K562 (cell line): ENCODE measurements around the gene SMIM10L2A. TPM values are rescaled to one million over a fixed set of nuclear protein-coding genes. Genes with fewer than 3 reads are reported as not detected.

Source experiments
- ATAC-seq: fragments of 200-7000 bp; cut with Tn5 transposase; 3 replicates; pipeline ENCODE4 v1.9.1; 2020; ENCODE audit warnings: moderate library complexity
- BruUV-seq: library from RNA; stranded (reverse); fragments of 400-500 nt; replicated peaks from 2 replicates; lab custom pipeline; 2021; lab: Mats Ljungman, UMichigan
- CTCF ChIA-PET: fragments of 300-600 bp; formaldehyde crosslinking; extraction: SDS; loops from one replicate; lab custom pipeline; 2021; ENCODE audit warnings: low intra/inter-chr PET ratio; lab: Yijun Ruan, JAX
- POLR2A ChIA-PET: fragments of 300-600, 350-650 bp; sonication (Branson Sonifier 250); formaldehyde crosslinking; extraction: SDS; loops from one replicate; lab custom pipeline; 2021; ENCODE audit warnings: antibody characterized with exemption, inconsistent platforms; lab: Yijun Ruan, JAX
- DNase-seq, 4 experiments: peaks; one replicate each; pipeline versions ENCODE4 v3.0.0 to v3.0.0-alpha.2; 2011 to 2018; ENCODE audit warnings: low spot score in 3 of 4, mixed read lengths in 3 of 4; ENCODE audit errors: extremely low read depth in 1 of 4
- FAIRE-seq: peaks from 2 replicates; lab custom pipeline; 2011; peaks lifted over from hg19 to GRCh38; lab: Jason Lieb, UNC
- H2AFZ ChIP-seq: 2 replicates; pipeline ENCODE4 v1.6.0; 2011; ENCODE audit warnings: low read depth, low read length, control low read depth, inconsistent platforms
- H3K27ac ChIP-seq: fragments of 200-600 bp; 3 replicates; pipeline ENCODE4 v1.8.0; 2011; ENCODE audit warnings: low read depth, mild to moderate bottlenecking, control low read depth, inconsistent platforms, low read length, moderate library complexity, mixed read lengths; ENCODE audit errors: extremely low read depth
- H3K27me3 ChIP-seq, 2 experiments: fragments of 300-600 bp in 1 of 2; 2 replicates in 1 of 2; 3 replicates in 1 of 2; pipeline versions ENCODE4 v1.6.0 to v1.8.0; 2011; ENCODE audit warnings: inconsistent platforms in 2 of 2, low read length in 2 of 2, mild to moderate bottlenecking in 1 of 2, mixed read lengths in 1 of 2, moderate library complexity in 1 of 2; ENCODE audit not compliant: control insufficient read depth in 2 of 2, insufficient read depth in 2 of 2
- H3K36me3 ChIP-seq: fragments of 300-600 bp; 3 replicates; pipeline ENCODE4 v1.8.0; 2011; ENCODE audit warnings: mild to moderate bottlenecking, low read length, inconsistent platforms; ENCODE audit not compliant: control insufficient read depth, insufficient read depth
- H3K4me1 ChIP-seq, 2 experiments: fragments of 200-600 bp in 1 of 2; replicated peaks in 1 of 2; 2 replicates in 1 of 2; 3 replicates in 1 of 2; pipeline versions ENCODE4 v1.5.1 to v1.8.0; 2011; ENCODE audit warnings: inconsistent platforms in 2 of 2, low read length in 2 of 2, mild to moderate bottlenecking in 1 of 2, mixed read lengths in 1 of 2, moderate library complexity in 1 of 2; ENCODE audit not compliant: control insufficient read depth in 2 of 2, insufficient read depth in 2 of 2
- H3K4me2 ChIP-seq: 2 replicates; pipeline ENCODE4 v1.6.1; 2011; ENCODE audit warnings: low read length, control low read depth, inconsistent platforms, mixed read lengths; ENCODE audit not compliant: insufficient read depth
- H3K4me3 ChIP-seq: fragments of 200-600 bp; sonication (generic), shearing (Covaris generic); 2 replicates; pipeline ENCODE4 v1.5.1; 2016; ENCODE audit warnings: control low read depth, inconsistent platforms
- H3K79me2 ChIP-seq: fragments of 200-600 bp; 3 replicates; pipeline ENCODE4 v1.8.0; 2011; ENCODE audit warnings: low read length, inconsistent platforms; ENCODE audit not compliant: control insufficient read depth, insufficient read depth
- H3K9ac ChIP-seq, 2 experiments: 2 replicates each; pipeline versions ENCODE4 v1.6.0 to v1.6.1; 2011; ENCODE audit warnings: low read depth in 2 of 2, low read length in 2 of 2, control low read depth in 1 of 2, inconsistent platforms in 1 of 2, mild to moderate bottlenecking in 1 of 2, mixed read lengths in 1 of 2; ENCODE audit not compliant: insufficient read depth in 1 of 2
- H3K9me1 ChIP-seq: one replicate; pipeline ENCODE4 v1.6.0; 2011; ENCODE audit warnings: inconsistent platforms, mild to moderate bottlenecking, low read length, moderate library complexity; ENCODE audit not compliant: control insufficient read depth, insufficient read depth
- H3K9me3 ChIP-seq: replicated peaks from 2 replicates; pipeline ENCODE4 v1.5.1; 2011; ENCODE audit warnings: low read depth, low read length, inconsistent platforms; ENCODE audit not compliant: control insufficient read depth, insufficient read depth
- H4K20me1 ChIP-seq: replicated peaks from 2 replicates; pipeline ENCODE4 v1.6.1; 2011; ENCODE audit warnings: low read length, inconsistent platforms, mixed read lengths; ENCODE audit not compliant: control insufficient read depth, insufficient read depth
- ATF3 ChIP-seq, 2 experiments: fragments of 450-650 bp in 1 of 2; sonication (generic) in 1 of 2; formaldehyde crosslinking in 1 of 2; IDR thresholded peaks in 1 of 2; conservative IDR thresholded peaks in 1 of 2; 2 replicates each; pipeline versions ENCODE4 v1.6.1 to v1.8.1; 2016 to 2023; ENCODE audit warnings: mild to moderate bottlenecking in 2 of 2, moderate library complexity in 2 of 2, inconsistent platforms in 1 of 2, missing genetic modification reagents in 1 of 2
- BCL6 ChIP-seq: fragments of 250-450 bp; sonication (Bioruptor Pico); IDR thresholded peaks from 2 replicates; pipeline ENCODE4 v1.4.0; 2020
- FOXP1 ChIP-seq: sonication (generic); formaldehyde crosslinking; IDR thresholded peaks from 2 replicates; pipeline ENCODE4 v1.8.0; 2022; ENCODE audit warnings: mild to moderate bottlenecking, missing genetic modification reagents
- MLX ChIP-seq, 2 experiments: fragments of 450-650 bp in 1 of 2; sonication (generic) in 1 of 2; formaldehyde crosslinking; conservative IDR thresholded peaks; 2 replicates each; pipeline versions ENCODE4 v1.4.0 to v1.8.1; 2020 to 2022; ENCODE audit warnings: mild to moderate bottlenecking in 1 of 2, missing genetic modification reagents in 1 of 2
- POLR2B ChIP-seq: fragments of 450-650 bp; IDR thresholded peaks from 2 replicates; pipeline ENCODE4 v1.6.1; 2018; ENCODE audit warnings: low read depth; ENCODE audit not compliant: partially characterized antibody
- SAP30 ChIP-seq: fragments of 200-600 bp; sonication (generic); IDR thresholded peaks from 2 replicates; pipeline ENCODE4 v1.6.1; 2012; ENCODE audit warnings: borderline replicate concordance, low read depth, mild to moderate bottlenecking, moderate library complexity, low read length, control low read depth, inconsistent platforms; ENCODE audit not compliant: insufficient read depth, poor library complexity, severe bottlenecking
- WGBS: fragments of 100-300 bp; shearing (Covaris generic); methylation state at CpG from one replicate; pipeline ENCODE4 v1.1.6; 2016; ENCODE audit warnings: low coverage, mixed read lengths; ENCODE audit not compliant: insufficient coverage; ENCODE audit errors: missing lambda C conversion rate; 5-methylcytosine and 5-hydroxymethylcytosine counted together
- in situ Hi-C: fragments of 300-500 bp; cut with MboI; formaldehyde crosslinking; loops from 4 replicates; pipeline ENCODE4 v1.15.0; 2018; ENCODE audit warnings: inconsistent platforms, mixed read lengths
- intact Hi-C: fragments of 100-400 bp; cut with micrococcal nuclease; formaldehyde crosslinking; loops from 2 replicates; pipeline ENCODE4 v1.14.2; 2022
- polyA plus RNA-seq, 8 experiments: library from polyadenylated mRNA; depleted of rRNA in 4 of 8; stranded (reverse) in 5 of 8; unstranded in 3 of 8; fragments of >200 nt; fragmentation: Nextera tagmentation in 2 of 8; fragmentation: Illumina TruSeq in 1 of 8; extraction: Ambion mirVana in 2 of 8; extraction: Trizol in 1 of 8; gene quantifications; 2 replicates each; pipeline versions ENCODE4 v1.2.1 to v1.2.3, GENCODE V29; 2011 to 2014; ENCODE audit warnings: inconsistent platforms in 1 of 8, missing spikeins in 1 of 8
- total RNA-seq, 7 experiments: library from RNA; depleted of rRNA in 6 of 7; stranded (reverse); fragments of >200 nt in 6 of 7; fragmentation: Illumina TruSeq in 2 of 7; extraction: Trizol in 2 of 7; gene quantifications; 2 replicates each; pipeline versions ENCODE4 v1.2.1 to v1.2.3, GENCODE V29; 2011 to 2021; ENCODE audit warnings: low replicate concordance in 1 of 7

SMIM10L2A gene
- total and polyA plus RNA-seq, 9 of the 15 experiments (the other 6 are each of a cell fraction or from before 2014, with no cell fraction given) = 0.03 to 0.14 (median 0.09) TPM; not detected in 2

DNA sequence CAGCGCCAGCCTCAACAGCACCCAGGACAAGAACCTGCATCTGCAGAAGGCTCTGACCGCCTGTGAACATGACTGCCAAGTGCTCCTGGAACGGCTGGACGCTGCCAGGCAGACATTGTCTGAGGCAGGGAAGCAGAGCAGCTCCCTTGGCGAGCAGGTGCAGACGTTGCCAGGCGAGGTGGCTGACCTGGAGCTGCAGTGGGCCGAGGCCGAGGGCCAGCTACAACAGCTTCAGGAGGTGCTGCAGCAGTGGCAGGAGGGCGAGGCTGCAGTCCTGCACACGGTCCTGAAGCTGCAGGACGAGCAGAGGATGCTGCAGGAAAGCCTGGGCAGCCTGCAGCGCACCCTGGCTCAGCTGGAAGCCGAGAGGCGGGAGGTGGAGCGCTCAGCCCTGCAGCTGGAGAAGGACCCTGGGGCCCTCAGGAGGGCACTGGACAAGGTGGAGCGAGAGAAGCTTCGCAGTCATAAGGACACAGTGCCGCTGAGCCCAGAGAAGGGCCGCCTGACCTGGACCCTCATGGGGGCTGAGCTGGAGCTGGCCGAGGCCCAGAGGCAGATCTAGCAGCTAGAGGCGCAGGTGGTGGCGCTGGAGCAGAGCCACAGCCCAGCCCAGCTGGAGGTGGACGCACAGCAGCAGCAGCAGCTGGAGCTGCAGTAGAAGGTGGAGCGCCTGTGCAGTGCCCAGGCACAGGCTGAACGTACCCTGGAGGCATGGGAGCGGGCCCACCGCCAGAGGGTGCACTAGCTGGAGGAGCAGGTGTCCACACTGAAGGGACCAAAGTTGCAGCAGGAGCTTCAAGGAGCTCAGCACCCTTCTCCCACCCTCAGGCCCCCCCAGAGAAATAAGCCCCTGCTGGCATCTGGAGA, 16.4 kb downstream of the SMIM10L2A start (continued):
- TF ChIP-seq FOXP1 (no peak), SAP30 (no peak), POLR2B (no peak), MLX (CRISPR knock-in tag; conservative IDR thresholded peaks at IDR 0.05) (no peak)

- CTCF ChIA-PET = no interaction called here
- intact Hi-C loops = no loop called here
- H3K27me3 ChIP-seq = peaks cover 6 to 52% of the 10 kb centered on the region in 2 experiments; a peak in 3 of 5 replicates
These were observed 16.9 kb downstream of the SMIM10L2A start for GRCh38 chrX:135438734-135439043.

More at GRCh38 chrX:135438734-135439043, 16.9 kb downstream of the SMIM10L2A start:
- POLR2A ChIA-PET = interaction anchor here (0.7 kb wide), 1 partner anchor 16 kb away, joined by 3 read pairs; no protein-coding TSS in a partner anchor
- no TSS peak for BruUV-seq
- 0% methylated on average over 6 of the region's 7 CpGs for WGBS
- H3K27ac ChIP-seq = no peak overlapping the region
- H3K4me3 ChIP-seq = no peak overlapping the region
- in situ Hi-C loops = no loop called here
- no peaks in the 10 kb centered on the region for H3K79me2 ChIP-seq
- no peak for ATAC-seq
- no peak overlapping the region for H3K4me2 ChIP-seq
- no peaks in the 10 kb centered on the region for H4K20me1 ChIP-seq
- no peaks in the 10 kb centered on the region for H3K9me1 ChIP-seq
- H3K9ac ChIP-seq = no peak overlapping the region
- no peak for DNase-seq
- no peak for FAIRE-seq
- peaks cover 0 to 20% of the 10 kb centered on the region in 2 experiments; a peak in 1 of 5 replicates for H3K4me1 ChIP-seq
- no peak for TF ChIP-seq BCL6 (CRISPR knock-in tag)
- no peak for TF ChIP-seq ATF3 (IDR thresholded peaks at IDR 0.05)
- no peak for TF ChIP-seq ATF3 (CRISPR knock-in tag; conservative IDR thresholded peaks at IDR 0.05)
- no peak overlapping the region for H2AFZ ChIP-seq
- no peaks in the 10 kb centered on the region for H3K36me3 ChIP-seq
- H3K9me3 ChIP-seq = no peaks in the 10 kb centered on the region
